Astrocyte of the spinal cord (primary cell): ENCODE measurements around the gene STEAP2.
A peak's percentile ranks its signal among the peaks of the same experiment; 100 is the strongest.

ENCODE experiments used
- DNase-seq: peaks from one replicate; pipeline ENCODE4 v3.0.0; 2011; ENCODE audit warnings: low read depth, low spot score
- H3K4me3 ChIP-seq: 2 replicates; pipeline ENCODE4 v1.5.1; 2011; ENCODE audit warnings: low read depth, mild to moderate bottlenecking, low read length, moderate library complexity
- in situ Hi-C: cut with HindIII; loops from 2 replicates; pipeline ENCODE4 v1.10.0; 2017; ENCODE audit warnings: low sequenced_read_pairs
- TF ChIP-seq, protein P1 (sequence below): IDR thresholded peaks from 2 replicates; pipeline ENCODE4 v1.5.1; 2012; ENCODE audit warnings: low read depth, mild to moderate bottlenecking, low read length, inconsistent platforms

The STEAP2 gene

DNA sequence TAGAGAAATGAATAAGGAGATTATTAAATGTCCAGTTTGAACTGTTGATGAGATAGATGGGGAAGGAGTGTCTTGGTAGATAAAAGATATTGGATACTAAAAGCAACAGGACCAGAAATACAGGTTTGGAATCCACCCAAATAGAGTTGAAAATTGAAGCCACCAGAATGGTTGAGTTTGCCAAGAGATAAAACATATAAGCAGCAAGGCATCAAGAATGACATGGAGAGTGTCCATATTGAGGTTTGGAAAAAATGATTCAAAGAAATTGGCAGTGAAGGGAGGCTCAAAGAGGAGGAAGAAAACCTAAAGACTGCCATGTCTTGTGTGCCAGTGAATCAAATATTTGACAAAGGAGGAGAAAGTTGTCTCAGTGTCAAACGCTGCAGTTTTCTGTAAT is 57.6 kb downstream of the STEAP2 start:
- in situ Hi-C loops: no loop called here
- no peak overlapping the region for H3K4me3 ChIP-seq
- TF ChIP-seq, protein P1, sequence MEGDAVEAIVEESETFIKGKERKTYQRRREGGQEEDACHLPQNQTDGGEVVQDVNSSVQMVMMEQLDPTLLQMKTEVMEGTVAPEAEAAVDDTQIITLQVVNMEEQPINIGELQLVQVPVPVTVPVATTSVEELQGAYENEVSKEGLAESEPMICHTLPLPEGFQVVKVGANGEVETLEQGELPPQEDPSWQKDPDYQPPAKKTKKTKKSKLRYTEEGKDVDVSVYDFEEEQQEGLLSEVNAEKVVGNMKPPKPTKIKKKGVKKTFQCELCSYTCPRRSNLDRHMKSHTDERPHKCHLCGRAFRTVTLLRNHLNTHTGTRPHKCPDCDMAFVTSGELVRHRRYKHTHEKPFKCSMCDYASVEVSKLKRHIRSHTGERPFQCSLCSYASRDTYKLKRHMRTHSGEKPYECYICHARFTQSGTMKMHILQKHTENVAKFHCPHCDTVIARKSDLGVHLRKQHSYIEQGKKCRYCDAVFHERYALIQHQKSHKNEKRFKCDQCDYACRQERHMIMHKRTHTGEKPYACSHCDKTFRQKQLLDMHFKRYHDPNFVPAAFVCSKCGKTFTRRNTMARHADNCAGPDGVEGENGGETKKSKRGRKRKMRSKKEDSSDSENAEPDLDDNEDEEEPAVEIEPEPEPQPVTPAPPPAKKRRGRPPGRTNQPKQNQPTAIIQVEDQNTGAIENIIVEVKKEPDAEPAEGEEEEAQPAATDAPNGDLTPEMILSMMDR: no peak
- no peak for DNase-seq

DNA sequence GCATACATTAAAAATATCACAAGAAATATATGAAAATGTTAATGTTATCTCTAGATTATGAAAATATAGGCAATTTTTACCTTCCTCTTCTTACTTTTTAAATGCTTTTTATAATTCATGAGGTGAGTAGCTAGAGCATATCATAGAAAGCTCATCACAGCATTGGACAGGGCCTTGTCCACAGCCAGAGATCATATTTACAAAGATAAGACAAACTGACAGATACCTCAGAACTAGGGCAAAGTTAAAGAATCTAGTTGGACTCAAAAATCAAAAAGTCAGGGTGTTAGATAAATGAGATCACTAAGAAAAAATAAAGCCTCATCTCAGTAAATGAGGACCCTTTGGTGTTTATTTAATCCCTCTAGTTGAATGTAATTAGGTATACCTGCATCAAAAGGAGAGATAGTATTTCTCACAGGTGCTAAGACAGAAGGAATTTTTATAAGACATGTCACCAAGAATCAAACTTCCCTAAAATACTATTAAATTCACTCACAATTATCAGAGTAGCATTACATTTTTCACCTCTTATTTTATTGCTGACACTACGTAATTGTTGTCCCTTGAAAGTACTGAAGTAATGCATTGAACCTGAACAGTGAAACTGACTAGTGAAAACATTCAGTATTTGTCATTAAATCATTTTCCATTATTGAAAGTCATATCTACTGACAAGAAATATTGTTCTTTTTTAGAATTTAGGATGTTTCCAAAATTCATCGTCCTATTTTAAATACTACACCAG is 59.1 kb downstream of the STEAP2 start:
- DNase-seq: no peak
- in situ Hi-C loops: no loop called here
- no peak overlapping the region for H3K4me3 ChIP-seq
- TF ChIP-seq, protein P1: no peak

DNA sequence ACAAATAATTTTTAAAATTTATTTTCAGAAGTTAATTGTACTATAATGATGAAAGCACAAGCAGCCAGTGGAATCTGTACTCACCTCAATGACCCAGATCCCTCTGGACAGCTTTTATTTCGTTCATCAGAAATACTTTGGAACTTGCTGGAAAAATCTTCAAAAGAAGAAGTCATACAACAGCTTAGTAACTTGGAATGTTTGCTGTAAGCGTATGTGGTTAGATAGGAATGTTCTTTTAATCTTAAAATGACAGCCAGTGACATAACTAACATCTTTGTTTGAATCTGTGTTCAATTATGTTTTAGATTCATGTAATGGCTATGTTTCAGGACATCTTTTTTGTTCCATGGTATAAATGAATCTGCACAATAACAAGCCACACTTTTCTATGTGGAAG is 60.2 kb downstream of the STEAP2 start:
- in situ Hi-C loops: no loop called here
- no peak overlapping the region for H3K4me3 ChIP-seq
- TF ChIP-seq, protein P1: no peak
- DNase-seq: peak; percentile 60

DNA sequence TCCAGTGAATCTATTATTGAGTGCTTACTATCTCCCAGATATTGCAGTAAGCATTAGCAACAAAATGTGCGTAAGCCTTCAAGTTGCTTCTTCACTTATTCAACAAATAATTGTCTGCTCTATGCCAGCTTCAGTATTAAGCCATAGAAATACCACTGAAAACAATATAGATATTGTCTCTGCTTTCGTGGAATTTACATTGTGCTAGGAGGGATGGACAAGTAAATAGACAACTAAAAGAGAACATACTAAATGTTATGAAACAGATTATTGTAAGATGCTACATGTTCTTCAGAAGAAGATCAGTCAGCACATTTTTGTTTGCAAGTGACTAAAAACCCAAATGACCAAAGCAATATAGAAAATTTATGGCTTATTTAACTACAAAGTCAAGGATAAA is 60.7 kb downstream of the STEAP2 start:
- in situ Hi-C loops: no loop called here
- H3K4me3 ChIP-seq: no peak overlapping the region
- no peak for DNase-seq
- TF ChIP-seq, protein P1: no peak

DNA sequence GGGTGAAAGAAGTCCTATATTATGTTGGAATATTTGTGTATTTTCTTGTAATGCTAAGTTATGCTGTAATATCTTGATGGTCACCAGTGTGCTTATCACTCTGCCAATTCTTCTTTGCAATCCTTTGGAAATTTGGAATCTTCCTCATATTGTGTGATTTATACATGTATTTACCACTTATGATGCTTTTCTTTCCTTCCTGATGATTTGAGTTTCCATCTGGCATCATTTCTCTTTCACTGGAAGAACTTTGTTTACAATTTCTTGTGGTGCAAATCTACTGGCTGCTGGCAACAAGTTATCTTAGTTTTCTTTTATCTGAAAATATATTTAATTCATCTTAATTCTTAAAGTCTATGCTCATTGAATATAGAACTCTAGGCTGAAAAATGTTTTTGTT is 62.6 kb downstream of the STEAP2 start:
- TF ChIP-seq, protein P1: no peak
- no peak overlapping the region for H3K4me3 ChIP-seq
- DNase-seq: no peak
- in situ Hi-C loops: no loop called here

DNA sequence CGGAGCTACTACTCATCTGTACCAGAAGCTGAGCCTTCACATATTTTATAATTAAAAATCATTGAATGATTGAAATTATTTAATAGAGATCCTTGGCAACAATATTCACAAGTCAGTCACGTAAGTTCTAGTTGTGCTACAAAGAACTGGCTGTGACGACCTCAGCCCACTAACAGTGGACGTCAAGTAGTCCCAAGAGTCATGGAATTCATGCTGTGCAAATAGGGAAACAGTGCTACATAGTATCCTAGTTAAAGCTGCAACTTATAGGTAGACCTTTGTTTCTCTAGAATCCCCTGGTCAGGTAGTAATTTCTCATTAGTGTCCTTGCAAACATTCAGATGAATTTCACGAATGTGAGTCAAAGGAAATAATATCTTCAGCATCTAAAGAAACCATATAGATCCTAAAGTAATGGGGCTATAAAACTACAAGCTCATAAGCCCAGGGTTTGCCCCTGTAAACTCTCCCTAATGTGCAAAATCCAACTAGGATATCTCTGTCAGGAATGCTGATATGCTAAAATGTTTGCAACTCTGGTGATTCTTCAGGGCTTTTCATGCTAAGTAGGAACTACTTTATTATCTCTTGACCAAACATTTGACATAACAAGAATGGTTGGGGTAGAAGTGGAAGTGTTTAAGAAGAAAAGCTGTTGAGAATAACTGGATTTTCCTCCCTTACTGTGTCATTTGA is 64.6 kb downstream of the STEAP2 start:
- in situ Hi-C loops: no loop called here
- TF ChIP-seq, protein P1: no peak

More for the DNA sequence above, 64.6 kb downstream of the STEAP2 start:
- DNase-seq: no peak
- no peak overlapping the region for H3K4me3 ChIP-seq
